Posterior cingulate gyrus (tissue), 11 donors: ENCODE measurements around the gene CES5A.
"Not testable (repeated sequence)": the region's sequence is repeated elsewhere in the genome, so short reads cannot be mapped to it uniquely, and the experiment has no call there.

ENCODE experiments used
- DNase-seq, 10 donors: peaks; one replicate each; pipeline versions ENCODE4 v3.0.0 to v3.0.0-alpha.2; 2020 to 2021; ENCODE audit warnings: mixed read lengths in 3 of 10
- intact Hi-C: fragments of 100-400 bp; cut with DNase I; formaldehyde crosslinking; loops from one replicate; pipeline ENCODE4 v1.15.1; 2023

The CES5A gene

GRCh38 chr16:55888546-55888945 is 13.4 kb upstream of the CES5A start:
- intact Hi-C loops: no loop called here
- no peak for DNase-seq

GRCh38 chr16:55876854-55877253 is 1.7 kb upstream of the CES5A start:
- no peak for DNase-seq
- intact Hi-C loops: no loop called here

- intact Hi-C loops: no loop called here
- no peak for DNase-seq
Observed at GRCh38 chr16:55873122-55873521, 2.1 kb downstream of the CES5A start.

GRCh38 chr16:55872130-55872529 is 3.0 kb downstream of the CES5A start:
- intact Hi-C loops: no loop called here
- DNase-seq: no peak

GRCh38 chr16:55871411-55872038 is 3.6 kb downstream of the CES5A start:
- intact Hi-C loops: no loop called here
- no peak for DNase-seq

- intact Hi-C loops: no loop called here
- DNase-seq: peak in 1 of 10 donors; percentile 35
Observed at GRCh38 chr16:55868980-55869379, 6.2 kb downstream of the CES5A start.

- DNase-seq: peak in 1 of 10 donors; percentile 43
- intact Hi-C loops: no loop called here
Observed at GRCh38 chr16:55868137-55868536, 7.0 kb downstream of the CES5A start.

GRCh38 chr16:55861288-55861687 is 13.9 kb downstream of the CES5A start:
- peak in 1 of 10 donors; percentile 26 for DNase-seq
- intact Hi-C loops: no loop called here

- DNase-seq, intact Hi-C loops: not testable (repeated sequence)
Observed at GRCh38 chr16:55857650-55858049, 17.5 kb downstream of the CES5A start.

- DNase-seq: no peak
- intact Hi-C loops: no loop called here
Observed at GRCh38 chr16:55856950-55857349, 18.2 kb downstream of the CES5A start.

GRCh38 chr16:55853114-55853513 is 22.1 kb downstream of the CES5A start:
- intact Hi-C loops: no loop called here
- DNase-seq: no peak

- DNase-seq: no peak
- intact Hi-C loops: no loop called here
Observed at GRCh38 chr16:55849536-55849935, 25.6 kb downstream of the CES5A start.

GRCh38 chr16:55846598-55847346 is 28.4 kb downstream of the CES5A start:
- no peak for DNase-seq
- intact Hi-C loops: no loop called here

- intact Hi-C loops: loop anchor here (2.0 kb wide), 1 partner anchor 378 kb away; no protein-coding TSS in a partner anchor
- no peak for DNase-seq
Observed at GRCh38 chr16:55843105-55843395, 32.1 kb downstream of the CES5A start.

- intact Hi-C loops: loop anchor here (1.0 to 2.0 kb wide), 2 partner anchors 130 to 378 kb away; no protein-coding TSS in a partner anchor
- DNase-seq: peak in 3 of 10 donors; percentile 14 to 30 (median 24)
Observed at GRCh38 chr16:55842369-55843104, 32.6 kb downstream of the CES5A start.

- no peak for DNase-seq
- intact Hi-C loops: no loop called here
Observed at GRCh38 chr16:55839115-55839514, 36.1 kb downstream of the CES5A start.

GRCh38 chr16:55836158-55836611 is 39.0 kb downstream of the CES5A start:
- no peak for DNase-seq
- intact Hi-C loops: no loop called here

GRCh38 chr16:55835581-55835980 is 39.6 kb downstream of the CES5A start:
- no peak for DNase-seq
- intact Hi-C loops: no loop called here

GRCh38 chr16:55835173-55835572 is 40.0 kb downstream of the CES5A start:
- DNase-seq, intact Hi-C loops: not testable (repeated sequence)

- DNase-seq: no peak
- intact Hi-C loops: no loop called here
Observed at GRCh38 chr16:55834049-55834448, 41.1 kb downstream of the CES5A start.
